Right lobe of liver (tissue), 6 donors: ENCODE measurements around the gene NPIPB4. TPM values are rescaled to one million over a fixed set of nuclear protein-coding genes. Genes with fewer than 3 reads are reported as not detected.
"Not testable (repeated sequence)": the region's sequence is repeated elsewhere in the genome, so short reads cannot be mapped to it uniquely, and the experiment has no call there.

Source experiments
- ATAC-seq, 4 donors: fragments of 200-7000 bp; cut with Tn5 transposase; one replicate each; pipeline ENCODE4 v1.9.1; 2020; ENCODE audit warnings: mild to moderate bottlenecking in 4 of 4, moderate library complexity in 4 of 4
- DNase-seq, 3 donors: peaks; one replicate each; pipeline ENCODE4 v3.0.0-alpha.2; 2020
- H3K27ac ChIP-seq, 3 donors: fragments of 200-600 bp; one replicate each; pipeline ENCODE4 v1.8.0; 2022
- H3K27me3 ChIP-seq, 2 donors: fragments of 200-600 bp; one replicate each; pipeline ENCODE4 v1.8.0; 2022
- H3K36me3 ChIP-seq, 4 donors: fragments of 200-600 bp; sonication (generic) in 1 of 4; one replicate each; pipeline versions ENCODE4 v1.5.1 to v1.8.0; 2017 to 2022; ENCODE audit warnings: control low read depth in 1 of 4
- H3K4me1 ChIP-seq, 4 donors: fragments of 200-600 bp; sonication (generic) in 1 of 4; one replicate each; pipeline versions ENCODE4 v1.5.1 to v1.8.0; 2017 to 2022; ENCODE audit warnings: control low read depth in 1 of 4
- H3K4me3 ChIP-seq, 3 donors: fragments of 200-600 bp; one replicate each; pipeline ENCODE4 v1.8.0; 2022
- H3K9me3 ChIP-seq, 4 donors: fragments of 200-600 bp; sonication (generic) in 1 of 4; one replicate each; pipeline versions ENCODE4 v1.5.1 to v1.8.0; 2017 to 2022; ENCODE audit warnings: control low read depth in 1 of 4
- POLR2A ChIP-seq: fragments of 450-650 bp; IDR thresholded peaks from one replicate; pipeline ENCODE4 v1.6.1; 2017; ENCODE audit warnings: antibody characterized with exemption, mild to moderate bottlenecking
- WGBS: methylation state at CpG from one replicate; pipeline ENCODE4 v1.1.6; 2018; ENCODE audit warnings: low coverage, low lambda C conversion rate; ENCODE audit not compliant: insufficient coverage; ENCODE audit errors: missing lambda C conversion rate; 5-methylcytosine and 5-hydroxymethylcytosine counted together
- intact Hi-C, 2 donors: fragments of 100-400 bp; cut with DNase I; formaldehyde crosslinking; loops; one replicate each; pipeline versions ENCODE4 v1.11.2 to v1.14.1; 2022
- total RNA-seq, 6 experiments: library from RNA; depleted of rRNA in 2 of 6; stranded (reverse); fragments of >200 nt in 2 of 6; fragmentation: NEBNext Ultra II Directional in 3 of 6; extraction: Animal tissue kit (Norgen Biotek cat#: 25700) in 3 of 6; gene quantifications; one replicate each; pipeline versions ENCODE4 v1.1.0 to v1.2.4, GENCODE V29; 2016 to 2023
- TF ChIP-seq, protein P1 (sequence below), 4 donors: fragments of 200-600 bp in 3 of 4; fragments of 450-650 bp in 1 of 4; IDR thresholded peaks; one replicate each; pipeline versions ENCODE4 v1.5.1 to v1.8.0; 2016 to 2022; ENCODE audit warnings: antibody characterized with exemption in 4 of 4, mild to moderate bottlenecking in 2 of 4
- donor health status: DM: no; HTN: yes; CAD: no.
- donor health status: DM: no; HTN: no; CAD: no.
- donor health status: DM: no; HTN: no; CAD: no.
- donor health status: DM: no; HTN: yes; CAD: no.
- donor health status: DM: no; HTN: yes; CAD: no.

Gene NPIPB4
- total RNA-seq, 6 experiments from 2014 or later, result 13.4 to 79.3 (median 42.6) TPM

GRCh38 chr16:21820908-21821465 lies 36.6 kb downstream of the NPIPB4 start:
- DNase-seq, H3K36me3 ChIP-seq, H3K27me3 ChIP-seq, H3K9me3 ChIP-seq, intact Hi-C loops: not testable (repeated sequence)
- WGBS, result 62% methylated on average over 13 of the region's 15 CpGs
- Histone ChIP-seq H3K4me3 (peak overlapping the region; percentile 53 to 72 (median 58)), H3K27ac (peak overlapping the region; percentile 75 to 92 (median 79)), H3K4me1 (peaks cover 0 to 12% (median 0%) of the 10 kb centered on the region in 4 donors)
- ATAC-seq, result peak in 1 of 4 donors; percentile 2

DNA sequence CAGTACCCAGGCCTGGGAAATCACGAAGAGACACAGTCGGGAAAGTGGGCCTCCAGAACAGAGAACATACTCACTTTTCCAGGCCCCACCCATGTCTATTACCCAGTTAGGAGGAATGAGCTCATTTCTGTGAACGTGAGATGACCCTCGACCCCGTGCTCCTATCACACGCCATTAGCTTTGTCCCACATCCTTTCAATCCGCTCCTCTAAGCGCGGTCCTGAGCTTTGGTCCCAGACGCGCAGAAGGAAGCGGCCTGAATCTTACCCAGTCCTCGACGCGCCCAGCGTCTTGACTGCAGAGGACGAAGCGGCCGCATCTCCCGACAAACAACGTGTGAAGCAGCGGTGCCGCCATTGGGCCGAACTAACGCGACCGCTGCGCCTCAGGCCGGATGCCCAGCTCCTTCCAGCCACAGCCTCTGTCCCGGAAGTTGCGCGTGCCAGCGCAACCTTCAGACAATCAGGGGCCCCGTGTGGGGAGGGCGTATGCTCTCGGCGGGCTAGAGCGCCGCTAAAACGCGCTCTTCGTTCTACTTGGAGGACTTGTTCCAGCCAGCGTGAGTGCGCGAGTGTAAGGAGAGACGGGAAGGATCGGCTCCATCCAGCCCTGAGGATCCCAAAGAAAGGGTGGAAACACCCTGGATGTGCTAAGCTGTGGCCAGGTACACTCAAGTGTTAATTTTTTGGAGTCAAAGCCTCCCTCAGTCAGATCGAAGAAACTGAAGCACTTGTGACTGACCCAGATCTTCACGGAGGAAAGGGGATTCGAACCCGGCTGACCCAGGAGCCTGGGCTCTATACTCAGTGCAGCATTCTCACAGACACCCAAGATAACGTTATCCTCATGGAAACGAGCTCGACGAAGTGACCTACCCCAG lies 37.3 kb downstream of the NPIPB4 start:
- H3K36me3 ChIP-seq, H3K27me3 ChIP-seq, intact Hi-C loops, H3K9me3 ChIP-seq: not testable (repeated sequence)
- H3K4me1 ChIP-seq, result peaks cover 0 to 13% (median 0%) of the 10 kb centered on the region in 4 donors
- DNase-seq (peak; percentile 67 to 77 (median 77)), ATAC-seq (peak; percentile 90 to 96 (median 93))
- WGBS, result 3% methylated on average over 33 of the region's 55 CpGs
- peak; percentile 77 for TF ChIP-seq POLR2A
- peak overlapping the region; percentile 53 to 72 (median 58) for H3K4me3 ChIP-seq
- peak overlapping the region; percentile 75 to 92 (median 79) for H3K27ac ChIP-seq

DNA sequence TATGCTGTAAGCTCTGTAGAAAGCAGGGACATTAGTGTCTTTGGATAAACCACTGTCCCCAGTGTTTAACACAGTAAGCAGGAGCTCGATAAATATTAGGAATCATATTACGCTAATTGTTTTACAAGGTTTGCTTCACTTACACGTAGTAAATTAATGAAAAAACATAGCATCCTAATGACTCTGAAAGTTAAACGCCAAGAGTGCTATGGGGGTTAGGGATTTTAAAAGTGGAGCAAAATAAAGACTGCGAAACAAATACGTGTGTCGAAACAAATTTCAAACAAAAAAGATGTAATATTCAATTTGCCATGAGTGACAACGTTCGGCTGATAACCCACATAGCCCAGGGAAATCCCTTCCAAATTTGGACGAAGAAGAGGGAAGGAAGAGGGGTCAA lies 37.9 kb downstream of the NPIPB4 start:
- ATAC-seq, intact Hi-C loops, DNase-seq, H3K36me3 ChIP-seq, H3K27me3 ChIP-seq, H3K9me3 ChIP-seq: not testable (repeated sequence)
- Histone ChIP-seq H3K4me3 (peak overlapping the region; percentile 53 to 72 (median 58)), H3K4me1 (peaks cover 0 to 13% (median 0%) of the 10 kb centered on the region in 4 donors), H3K27ac (peak overlapping the region; percentile 75 to 92 (median 79))
- WGBS, result 44% methylated on average over 10 of the region's 10 CpGs

GRCh38 chr16:21817012-21817411 lies 40.5 kb downstream of the NPIPB4 start:
- H3K27ac ChIP-seq, H3K27me3 ChIP-seq, intact Hi-C loops, H3K4me3 ChIP-seq, H3K9me3 ChIP-seq, DNase-seq, H3K4me1 ChIP-seq: not testable (repeated sequence)
- peak in 2 of 4 donors; percentile 10 to 35 for ATAC-seq
- peaks cover 0 to 18% (median under 1%) of the 10 kb centered on the region in 4 donors for H3K36me3 ChIP-seq

GRCh38 chr16:21815694-21816093 lies 41.9 kb downstream of the NPIPB4 start:
- H3K9me3 ChIP-seq, DNase-seq, H3K27me3 ChIP-seq, H3K4me3 ChIP-seq, H3K4me1 ChIP-seq, H3K27ac ChIP-seq, ATAC-seq, intact Hi-C loops: not testable (repeated sequence)
- WGBS, result 73% methylated on average over 11 of the region's 11 CpGs
- peaks cover 0 to 27% (median under 1%) of the 10 kb centered on the region in 4 donors for H3K36me3 ChIP-seq

GRCh38 chr16:21802375-21802663 lies 55.2 kb downstream of the NPIPB4 start:
- H3K9me3 ChIP-seq, intact Hi-C loops, H3K4me3 ChIP-seq, DNase-seq, H3K27me3 ChIP-seq, H3K36me3 ChIP-seq, ATAC-seq, H3K4me1 ChIP-seq, H3K27ac ChIP-seq: not testable (repeated sequence)
- WGBS, result 49% methylated on average over 2 of the region's 2 CpGs

DNA sequence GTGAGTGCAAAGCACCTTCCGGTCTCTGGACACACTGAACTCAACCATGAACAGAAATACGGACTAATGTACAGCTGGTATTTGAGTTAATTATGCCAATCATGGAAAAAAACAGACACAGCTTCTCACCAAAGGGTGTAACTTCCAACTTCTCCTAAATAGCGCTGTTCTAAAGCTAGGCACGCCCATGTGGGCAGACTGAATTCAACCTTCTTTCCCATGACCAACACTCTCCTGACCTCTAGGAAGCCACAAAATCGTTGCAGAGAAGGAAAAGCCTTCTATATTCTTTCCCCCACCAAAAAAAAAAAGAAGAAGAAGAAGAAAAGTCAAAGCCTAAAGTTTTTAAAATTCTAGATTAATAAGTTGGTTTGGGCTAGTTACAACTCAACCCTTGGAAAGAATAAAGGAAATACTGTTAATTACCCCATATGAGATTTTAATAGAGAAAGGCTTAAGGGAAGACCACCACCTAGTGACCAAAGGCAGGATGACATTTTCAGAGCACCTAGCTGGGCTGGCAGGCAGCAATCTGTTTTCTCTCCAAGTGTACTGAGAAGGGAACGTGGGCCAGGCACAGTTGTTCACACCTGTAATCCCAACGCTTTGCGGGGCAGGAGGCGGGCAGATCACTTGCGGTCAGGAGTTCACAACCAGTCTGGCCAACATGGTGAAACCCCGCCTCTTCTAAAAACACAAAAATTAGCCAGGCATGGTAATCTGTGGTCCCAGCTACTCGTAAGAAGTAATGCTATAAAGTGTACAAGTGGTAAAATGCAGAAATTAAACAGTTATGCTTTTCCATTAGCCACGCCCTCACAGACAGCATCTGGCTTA lies 55.8 kb downstream of the NPIPB4 start:
- H3K36me3 ChIP-seq, H3K4me3 ChIP-seq, H3K9me3 ChIP-seq, H3K27ac ChIP-seq, DNase-seq, H3K27me3 ChIP-seq, H3K4me1 ChIP-seq, intact Hi-C loops: not testable (repeated sequence)
- 49% methylated on average over 7 of the region's 13 CpGs for WGBS
- ATAC-seq, result peak; percentile 83 to 95 (median 90)
- TF ChIP-seq, protein P1, sequence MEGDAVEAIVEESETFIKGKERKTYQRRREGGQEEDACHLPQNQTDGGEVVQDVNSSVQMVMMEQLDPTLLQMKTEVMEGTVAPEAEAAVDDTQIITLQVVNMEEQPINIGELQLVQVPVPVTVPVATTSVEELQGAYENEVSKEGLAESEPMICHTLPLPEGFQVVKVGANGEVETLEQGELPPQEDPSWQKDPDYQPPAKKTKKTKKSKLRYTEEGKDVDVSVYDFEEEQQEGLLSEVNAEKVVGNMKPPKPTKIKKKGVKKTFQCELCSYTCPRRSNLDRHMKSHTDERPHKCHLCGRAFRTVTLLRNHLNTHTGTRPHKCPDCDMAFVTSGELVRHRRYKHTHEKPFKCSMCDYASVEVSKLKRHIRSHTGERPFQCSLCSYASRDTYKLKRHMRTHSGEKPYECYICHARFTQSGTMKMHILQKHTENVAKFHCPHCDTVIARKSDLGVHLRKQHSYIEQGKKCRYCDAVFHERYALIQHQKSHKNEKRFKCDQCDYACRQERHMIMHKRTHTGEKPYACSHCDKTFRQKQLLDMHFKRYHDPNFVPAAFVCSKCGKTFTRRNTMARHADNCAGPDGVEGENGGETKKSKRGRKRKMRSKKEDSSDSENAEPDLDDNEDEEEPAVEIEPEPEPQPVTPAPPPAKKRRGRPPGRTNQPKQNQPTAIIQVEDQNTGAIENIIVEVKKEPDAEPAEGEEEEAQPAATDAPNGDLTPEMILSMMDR (IDR thresholded peaks at IDR 0.05), result peak; percentile 34 to 51 (median 38)

DNA sequence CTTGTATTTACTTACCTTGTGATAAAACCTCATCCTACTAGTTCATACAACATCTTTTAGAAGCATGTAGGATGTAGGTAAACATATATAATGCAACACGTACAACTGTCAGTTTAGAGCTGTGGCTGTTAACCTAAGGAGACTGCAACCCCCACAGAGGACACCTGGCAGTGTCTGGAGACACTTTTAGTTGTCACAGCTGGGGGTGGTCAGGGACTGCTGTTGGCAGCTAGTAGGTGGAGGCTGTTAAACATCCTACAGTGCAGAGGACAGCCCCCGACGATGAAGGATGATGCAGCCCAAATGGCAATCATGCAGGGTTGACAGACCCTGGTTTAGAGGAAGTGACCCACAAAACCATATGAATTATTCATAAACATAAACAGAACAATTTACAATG lies 59.0 kb downstream of the NPIPB4 start:
- DNase-seq, H3K9me3 ChIP-seq, intact Hi-C loops, H3K36me3 ChIP-seq, H3K27ac ChIP-seq, ATAC-seq, H3K4me3 ChIP-seq, H3K27me3 ChIP-seq, H3K4me1 ChIP-seq: not testable (repeated sequence)
- no CpG with 5 or more reads among the region's 3 CpGs for WGBS

DNA sequence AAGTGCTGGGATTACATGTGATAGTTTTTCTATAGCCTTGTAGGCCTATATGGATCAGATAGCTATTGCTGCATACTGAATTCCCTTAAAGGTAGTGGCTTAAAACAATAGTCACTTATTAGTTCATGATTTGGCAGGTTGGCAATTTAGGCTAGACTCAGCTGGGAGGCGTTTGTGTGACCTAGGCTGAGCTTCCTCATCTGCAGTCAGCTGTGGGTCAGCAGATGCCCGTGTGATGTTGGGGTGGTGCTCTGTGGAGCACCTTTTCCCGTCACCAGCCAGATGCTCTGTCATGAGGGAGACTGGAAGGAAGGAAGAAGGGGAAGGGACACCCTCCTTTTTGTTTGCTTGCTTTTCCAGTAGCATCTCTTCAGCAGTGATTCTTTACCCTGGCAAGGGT lies 64.2 kb downstream of the NPIPB4 start:
- ATAC-seq, result peak; percentile 28 to 66 (median 42)
- H3K27ac ChIP-seq, H3K9me3 ChIP-seq, H3K27me3 ChIP-seq, intact Hi-C loops, DNase-seq, H3K36me3 ChIP-seq, H3K4me1 ChIP-seq, H3K4me3 ChIP-seq: not testable (repeated sequence)
- WGBS, result no CpG with 5 or more reads among the region's 3 CpGs

- DNase-seq, H3K36me3 ChIP-seq, H3K27ac ChIP-seq, H3K9me3 ChIP-seq, H3K4me3 ChIP-seq, H3K4me1 ChIP-seq, intact Hi-C loops, H3K27me3 ChIP-seq: not testable (repeated sequence)
- ATAC-seq, result peak; percentile 68 to 79 (median 73)
- WGBS, result 10% methylated on average over 1 of the region's 1 CpG
Observed at GRCh38 chr16:21790506-21790905, 67.0 kb downstream of the NPIPB4 start.
